ENCODE data around the gene HSPA1A. TPM values are rescaled to one million over a fixed set of nuclear protein-coding genes. Genes with fewer than 3 reads are reported as not detected.

Gene HSPA1A
- total and polyA plus RNA-seq, 9 of the 15 experiments (the other 6 are each of a cell fraction or from before 2014, with no cell fraction given), result 2.2 to 273 (median 107) TPM

- TF ChIP-seq, protein P1, sequence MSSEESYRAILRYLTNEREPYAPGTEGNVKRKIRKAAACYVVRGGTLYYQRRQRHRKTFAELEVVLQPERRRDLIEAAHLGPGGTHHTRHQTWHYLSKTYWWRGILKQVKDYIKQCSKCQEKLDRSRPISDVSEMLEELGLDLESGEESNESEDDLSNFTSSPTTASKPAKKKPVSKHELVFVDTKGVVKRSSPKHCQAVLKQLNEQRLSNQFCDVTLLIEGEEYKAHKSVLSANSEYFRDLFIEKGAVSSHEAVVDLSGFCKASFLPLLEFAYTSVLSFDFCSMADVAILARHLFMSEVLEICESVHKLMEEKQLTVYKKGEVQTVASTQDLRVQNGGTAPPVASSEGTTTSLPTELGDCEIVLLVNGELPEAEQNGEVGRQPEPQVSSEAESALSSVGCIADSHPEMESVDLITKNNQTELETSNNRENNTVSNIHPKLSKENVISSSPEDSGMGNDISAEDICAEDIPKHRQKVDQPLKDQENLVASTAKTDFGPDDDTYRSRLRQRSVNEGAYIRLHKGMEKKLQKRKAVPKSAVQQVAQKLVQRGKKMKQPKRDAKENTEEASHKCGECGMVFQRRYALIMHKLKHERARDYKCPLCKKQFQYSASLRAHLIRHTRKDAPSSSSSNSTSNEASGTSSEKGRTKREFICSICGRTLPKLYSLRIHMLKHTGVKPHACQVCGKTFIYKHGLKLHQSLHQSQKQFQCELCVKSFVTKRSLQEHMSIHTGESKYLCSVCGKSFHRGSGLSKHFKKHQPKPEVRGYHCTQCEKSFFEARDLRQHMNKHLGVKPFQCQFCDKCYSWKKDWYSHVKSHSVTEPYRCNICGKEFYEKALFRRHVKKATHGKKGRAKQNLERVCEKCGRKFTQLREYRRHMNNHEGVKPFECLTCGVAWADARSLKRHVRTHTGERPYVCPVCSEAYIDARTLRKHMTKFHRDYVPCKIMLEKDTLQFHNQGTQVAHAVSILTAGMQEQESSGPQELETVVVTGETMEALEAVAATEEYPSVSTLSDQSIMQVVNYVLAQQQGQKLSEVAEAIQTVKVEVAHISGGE (CRISPR knock-in tag; IDR thresholded peaks at IDR 0.05), result no peak
- TF ChIP-seq XRCC4 (IDR thresholded peaks at IDR 0.05; ENCODE audit: extremely low read depth, insufficient read depth, insufficient read length), result no peak
- no peak for TF ChIP-seq ZBED1 (IDR thresholded peaks at IDR 0.05)
- no peak for TF ChIP-seq GTF3C2 (IDR thresholded peaks at IDR 0.05; ENCODE audit: borderline replicate concordance, extremely low read depth, insufficient read length)
- TF ChIP-seq SMAD1 (IDR thresholded peaks at IDR 0.05; ENCODE audit: low read depth, low read length, partially characterized antibody), result peak; percentile 49
- no peak for TF ChIP-seq ZZZ3 (IDR thresholded peaks at IDR 0.05)
- TF ChIP-seq SPI1 (IDR thresholded peaks at IDR 0.05; ENCODE audit: borderline replicate concordance, low read depth, low read length), result no peak
- TF ChIP-seq FOXK1 (CRISPR knock-in tag; IDR thresholded peaks at IDR 0.05; ENCODE audit: borderline replicate concordance), result 0 out of 2 replicates have a peak, but pooled peaks have one; percentile 87
- TF ChIP-seq, protein P2, sequence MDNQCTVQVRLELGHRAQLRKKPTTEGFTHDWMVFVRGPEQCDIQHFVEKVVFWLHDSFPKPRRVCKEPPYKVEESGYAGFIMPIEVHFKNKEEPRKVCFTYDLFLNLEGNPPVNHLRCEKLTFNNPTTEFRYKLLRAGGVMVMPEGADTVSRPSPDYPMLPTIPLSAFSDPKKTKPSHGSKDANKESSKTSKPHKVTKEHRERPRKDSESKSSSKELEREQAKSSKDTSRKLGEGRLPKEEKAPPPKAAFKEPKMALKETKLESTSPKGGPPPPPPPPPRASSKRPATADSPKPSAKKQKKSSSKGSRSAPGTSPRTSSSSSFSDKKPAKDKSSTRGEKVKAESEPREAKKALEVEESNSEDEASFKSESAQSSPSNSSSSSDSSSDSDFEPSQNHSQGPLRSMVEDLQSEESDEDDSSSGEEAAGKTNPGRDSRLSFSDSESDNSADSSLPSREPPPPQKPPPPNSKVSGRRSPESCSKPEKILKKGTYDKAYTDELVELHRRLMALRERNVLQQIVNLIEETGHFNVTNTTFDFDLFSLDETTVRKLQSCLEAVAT (IDR thresholded peaks at IDR 0.05), result no peak
- TF ChIP-seq SIN3A (IDR thresholded peaks at IDR 0.05; ENCODE audit: borderline replicate concordance in 2 of 2, control insufficient read depth in 1 of 2, low read depth in 2 of 2, low read length in 2 of 2), result peak in 1 of 2 experiments; percentile 13; a peak in 2 of 4 replicates
- TF ChIP-seq PHB2 (IDR thresholded peaks at IDR 0.05; ENCODE audit: low read depth), result no peak
- no peak for TF ChIP-seq TAF7 (tag; IDR thresholded peaks at IDR 0.05)
- no peak for TF ChIP-seq RBM22 (IDR thresholded peaks at IDR 0.05; ENCODE audit: low read depth, low read length, poor library complexity, severe bottlenecking)
- TF ChIP-seq ZNF143 (CRISPR knock-in tag; IDR thresholded peaks at IDR 0.05), result no peak
- no peak for TF ChIP-seq FUS (optimal IDR thresholded peaks at IDR 0.05; ENCODE audit: low read depth, low read length)
- no peak for TF ChIP-seq HNRNPUL1 (IDR thresholded peaks at IDR 0.05; ENCODE audit: low read length)
- TF ChIP-seq PML (IDR thresholded peaks at IDR 0.05; ENCODE audit: low read length), result no peak
- no peak for TF ChIP-seq SAFB2 (IDR thresholded peaks at IDR 0.05; ENCODE audit: borderline replicate concordance, low read depth, low read length, severe bottlenecking)
- no peak for TF ChIP-seq ZNF165 (CRISPR knock-in tag; IDR thresholded peaks at IDR 0.05; ENCODE audit: borderline replicate concordance)
These were observed 22.2 kb downstream of the HSPA1A start (continued) for GRCh38 chr6:31837369-31838113.
